ENCODE results near the gene RGCC.

The RGCC gene

DNA sequence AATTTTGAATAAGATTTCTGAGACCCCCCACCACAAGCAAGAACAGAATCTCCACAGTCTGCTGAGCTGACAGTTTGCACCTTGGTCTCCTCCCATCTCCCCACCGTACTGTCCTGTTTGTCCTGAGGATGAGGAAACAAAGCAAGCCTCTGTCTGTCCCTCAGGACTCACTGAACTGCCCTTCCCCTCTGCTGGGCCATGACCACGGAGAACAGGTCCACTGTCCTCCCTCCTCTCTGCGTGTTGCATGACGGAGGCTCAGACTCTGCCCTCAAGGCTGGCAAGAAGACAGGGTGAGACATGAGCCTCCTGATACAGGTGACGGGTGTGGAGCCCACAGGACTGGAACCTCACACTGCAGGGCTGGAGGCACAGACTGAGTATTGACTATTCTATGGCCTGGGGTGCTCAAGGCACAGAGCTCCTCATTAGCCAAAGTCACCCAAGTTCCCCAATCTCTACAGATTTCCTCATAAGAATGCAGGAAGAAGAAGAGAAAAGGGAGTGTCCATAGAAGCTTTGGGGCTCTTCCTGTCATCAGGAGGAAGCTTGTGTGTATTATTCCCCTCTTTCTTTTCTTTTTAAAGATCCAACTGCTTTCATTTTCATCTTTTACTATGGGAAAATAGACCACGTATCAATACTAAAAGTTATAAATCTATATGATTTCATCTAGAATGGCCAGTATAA, 22.4 kb upstream of the RGCC start:
- Histone ChIP-seq H3K27me3 (replicated peaks; ENCODE audit: control insufficient read depth, insufficient read depth, low read length) (no peaks in the 10 kb centered on the region), H3K36me3 (ENCODE audit: control insufficient read depth, insufficient read depth, low read length) (no peaks in the 10 kb centered on the region), H3K4me3 (replicated peaks; ENCODE audit: low read depth, low read length) (no peak overlapping the region)
- TF ChIP-seq CTCF (IDR thresholded peaks at IDR 0.05; ENCODE audit: insufficient read depth, low read length, poor library complexity, severe bottlenecking): no peak
- no peak for DNase-seq (ENCODE audit: extremely low read depth, insufficient read length)

GRCh38 chr13:41443969-41444368, 13.4 kb upstream of the RGCC start:
- Histone ChIP-seq H3K27me3 (replicated peaks; ENCODE audit: control insufficient read depth, insufficient read depth, low read length) (no peaks in the 10 kb centered on the region), H3K36me3 (ENCODE audit: control insufficient read depth, insufficient read depth, low read length) (no peaks in the 10 kb centered on the region), H3K4me3 (replicated peaks; ENCODE audit: low read depth, low read length) (no peak overlapping the region)
- TF ChIP-seq CTCF (IDR thresholded peaks at IDR 0.05; ENCODE audit: insufficient read depth, low read length, poor library complexity, severe bottlenecking): no peak
- no peak for DNase-seq (ENCODE audit: extremely low read depth, insufficient read length)

- H3K36me3 ChIP-seq (ENCODE audit: control insufficient read depth, insufficient read depth, low read length): no peaks in the 10 kb centered on the region
- H3K4me3 ChIP-seq (replicated peaks; ENCODE audit: low read depth, low read length): no peak overlapping the region
- no peak for TF ChIP-seq CTCF (IDR thresholded peaks at IDR 0.05; ENCODE audit: insufficient read depth, low read length, poor library complexity, severe bottlenecking)
- H3K27me3 ChIP-seq (replicated peaks; ENCODE audit: control insufficient read depth, insufficient read depth, low read length): no peaks in the 10 kb centered on the region
- no peak for DNase-seq (ENCODE audit: extremely low read depth, insufficient read length)
These were observed 4.9 kb upstream of the RGCC start for GRCh38 chr13:41452462-41452861.

DNA sequence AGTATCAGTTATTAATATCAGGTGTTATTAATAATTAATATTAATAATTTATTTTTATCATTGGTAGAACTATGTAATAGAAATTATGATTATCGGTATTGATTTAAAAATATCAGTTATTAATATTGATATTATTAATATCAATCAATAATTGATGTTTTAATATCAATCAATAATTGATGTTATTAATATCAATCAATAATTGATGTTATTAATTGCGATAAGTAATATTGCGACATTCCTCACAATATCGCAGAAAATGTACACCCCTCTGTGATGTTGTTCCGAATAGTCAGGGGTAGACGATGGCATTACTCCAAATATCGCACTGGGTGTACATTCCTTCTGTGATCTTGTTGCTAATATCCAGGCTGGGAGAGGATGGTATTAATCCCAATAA, 3.7 kb upstream of the RGCC start:
- TF ChIP-seq CTCF (IDR thresholded peaks at IDR 0.05; ENCODE audit: insufficient read depth, low read length, poor library complexity, severe bottlenecking): no peak
- Histone ChIP-seq H3K27me3 (replicated peaks; ENCODE audit: control insufficient read depth, insufficient read depth, low read length) (no peaks in the 10 kb centered on the region), H3K4me3 (replicated peaks; ENCODE audit: low read depth, low read length) (no peak overlapping the region), H3K36me3 (ENCODE audit: control insufficient read depth, insufficient read depth, low read length) (no peaks in the 10 kb centered on the region)
- no peak for DNase-seq (ENCODE audit: extremely low read depth, insufficient read length)

GRCh38 chr13:41454170-41454569, 3.2 kb upstream of the RGCC start:
- H3K27me3 ChIP-seq (replicated peaks; ENCODE audit: control insufficient read depth, insufficient read depth, low read length): no peaks in the 10 kb centered on the region
- DNase-seq (ENCODE audit: extremely low read depth, insufficient read length): no peak

More at GRCh38 chr13:41454170-41454569, 3.2 kb upstream of the RGCC start:
- TF ChIP-seq CTCF (IDR thresholded peaks at IDR 0.05; ENCODE audit: insufficient read depth, low read length, poor library complexity, severe bottlenecking): no peak
- H3K36me3 ChIP-seq (ENCODE audit: control insufficient read depth, insufficient read depth, low read length): no peaks in the 10 kb centered on the region
- H3K4me3 ChIP-seq (replicated peaks; ENCODE audit: low read depth, low read length): no peak overlapping the region

Data from GM06990 (cell line).